ENCODE measurements around the gene PROCR. TPM values are rescaled to one million over a fixed set of nuclear protein-coding genes. Genes with fewer than 3 reads are reported as not detected.
A peak's percentile ranks its signal among the peaks of the same experiment; 100 is the strongest.
"Not testable (repeated sequence)": the region's sequence is repeated elsewhere in the genome, so short reads cannot be mapped to it uniquely, and the experiment has no call there.

Gene PROCR
- total and polyA plus RNA-seq, 4 donors: 14.4 to 31.0 (median 24.4) TPM

- no peak for TF ChIP-seq CTCF (IDR thresholded peaks at IDR 0.05; ENCODE audit: control extremely low read depth, extremely low read depth)
- WGBS, 2 donors: 94 to 96% methylated on average over 5 of the region's 5 CpGs
- DNase-seq (no peak), ATAC-seq (ENCODE audit: insufficient read depth, low FRiP score) (no peak)
- Histone ChIP-seq H3K9ac (ENCODE audit: insufficient read depth in 1 of 2, low read length in 2 of 2) (no peak overlapping the region), H3K36me3 (ENCODE audit: control insufficient read depth in 4 of 4, insufficient read depth in 4 of 4, low read length in 4 of 4) (peaks cover 0 to 11% (median 5%) of the 10 kb centered on the region in 4 donors), H3K27me3 (ENCODE audit: control insufficient read depth in 3 of 3, insufficient read depth in 3 of 3, low read length in 2 of 3) (no peaks in the 10 kb centered on the region), H3K27ac (ENCODE audit: low read depth in 1 of 2, low read length in 1 of 2) (no peak overlapping the region), H3K9me3 (ENCODE audit: control insufficient read depth in 4 of 4, insufficient read depth in 3 of 4, low read length in 3 of 4) (no peaks in the 10 kb centered on the region), H3K4me1 (ENCODE audit: control insufficient read depth in 5 of 5, insufficient read depth in 5 of 5, low read length in 5 of 5) (no peaks in the 10 kb centered on the region), H3K4me3 (no peak overlapping the region)
Observed at GRCh38 chr20:35180266-35180665, 8.4 kb downstream of the PROCR start.

- ATAC-seq (ENCODE audit: insufficient read depth, low FRiP score) (no peak), DNase-seq (no peak)
- H3K36me3 ChIP-seq (ENCODE audit: control insufficient read depth in 4 of 4, insufficient read depth in 4 of 4, low read length in 4 of 4): peaks cover 0 to 4% (median 2%) of the 10 kb centered on the region in 4 donors
- no peaks in the 10 kb centered on the region for H3K9me3 ChIP-seq (ENCODE audit: control insufficient read depth in 4 of 4, insufficient read depth in 3 of 4, low read length in 3 of 4)
- H3K4me3 ChIP-seq: no peak overlapping the region
- no peak overlapping the region for H3K27ac ChIP-seq (ENCODE audit: low read depth in 1 of 2, low read length in 1 of 2)
- no peak overlapping the region for H3K9ac ChIP-seq (ENCODE audit: insufficient read depth in 1 of 2, low read length in 2 of 2)
- no peaks in the 10 kb centered on the region for H3K27me3 ChIP-seq (ENCODE audit: control insufficient read depth in 3 of 3, insufficient read depth in 3 of 3, low read length in 2 of 3)
- H3K4me1 ChIP-seq (ENCODE audit: control insufficient read depth in 5 of 5, insufficient read depth in 5 of 5, low read length in 5 of 5): no peaks in the 10 kb centered on the region
- TF ChIP-seq CTCF (IDR thresholded peaks at IDR 0.05; ENCODE audit: control extremely low read depth, extremely low read depth): no peak
Observed at GRCh38 chr20:35181731-35182130, 9.9 kb downstream of the PROCR start.

- not testable (repeated sequence) for DNase-seq; H3K36me3 ChIP-seq (ENCODE audit: control insufficient read depth in 4 of 4, insufficient read depth in 4 of 4, low read length in 4 of 4); H3K27me3 ChIP-seq (ENCODE audit: control insufficient read depth in 3 of 3, insufficient read depth in 3 of 3, low read length in 2 of 3); H3K9me3 ChIP-seq (ENCODE audit: control insufficient read depth in 4 of 4, insufficient read depth in 3 of 4, low read length in 3 of 4); ATAC-seq (ENCODE audit: insufficient read depth, low FRiP score); H3K9ac ChIP-seq (ENCODE audit: insufficient read depth in 1 of 2, low read length in 2 of 2); H3K27ac ChIP-seq (ENCODE audit: low read depth in 1 of 2, low read length in 1 of 2); H3K4me3 ChIP-seq
- 86 to 90% methylated on average over 10 of the region's 10 CpGs for WGBS, 2 donors
- peaks cover 0 to 11% (median 3%) of the 10 kb centered on the region in 5 donors for H3K4me1 ChIP-seq (ENCODE audit: control insufficient read depth in 5 of 5, insufficient read depth in 5 of 5, low read length in 5 of 5)
Observed at GRCh38 chr20:35186691-35187289, 14.9 kb downstream of the PROCR start.

GRCh38 chr20:35187584-35188190 is 15.8 kb downstream of the PROCR start:
- Histone ChIP-seq H3K36me3 (ENCODE audit: control insufficient read depth in 4 of 4, insufficient read depth in 4 of 4, low read length in 4 of 4) (no peaks in the 10 kb centered on the region), H3K27ac (ENCODE audit: low read depth in 1 of 2, low read length in 1 of 2) (no peak overlapping the region), H3K4me1 (ENCODE audit: control insufficient read depth in 5 of 5, insufficient read depth in 5 of 5, low read length in 5 of 5) (peaks cover 0 to 11% (median 3%) of the 10 kb centered on the region in 5 donors), H3K9me3 (ENCODE audit: control insufficient read depth in 4 of 4, insufficient read depth in 3 of 4, low read length in 3 of 4) (no peaks in the 10 kb centered on the region), H3K27me3 (ENCODE audit: control insufficient read depth in 3 of 3, insufficient read depth in 3 of 3, low read length in 2 of 3) (no peaks in the 10 kb centered on the region), H3K4me3 (no peak overlapping the region), H3K9ac (ENCODE audit: insufficient read depth in 1 of 2, low read length in 2 of 2) (no peak overlapping the region)
- TF ChIP-seq CTCF (IDR thresholded peaks at IDR 0.05; ENCODE audit: control extremely low read depth, extremely low read depth): no peak
- ATAC-seq (ENCODE audit: insufficient read depth, low FRiP score): no peak
- WGBS, 2 donors: 61 to 75% methylated on average over 5 of the region's 5 CpGs
- peak in 1 of 3 donors; percentile 48 for DNase-seq

- H3K4me3 ChIP-seq; ATAC-seq (ENCODE audit: insufficient read depth, low FRiP score); DNase-seq; H3K36me3 ChIP-seq (ENCODE audit: control insufficient read depth in 4 of 4, insufficient read depth in 4 of 4, low read length in 4 of 4); H3K9me3 ChIP-seq (ENCODE audit: control insufficient read depth in 4 of 4, insufficient read depth in 3 of 4, low read length in 3 of 4); H3K9ac ChIP-seq (ENCODE audit: insufficient read depth in 1 of 2, low read length in 2 of 2); H3K27me3 ChIP-seq (ENCODE audit: control insufficient read depth in 3 of 3, insufficient read depth in 3 of 3, low read length in 2 of 3); H3K27ac ChIP-seq (ENCODE audit: low read depth in 1 of 2, low read length in 1 of 2): not testable (repeated sequence)
- peaks cover 0 to 11% (median 3%) of the 10 kb centered on the region in 5 donors for H3K4me1 ChIP-seq (ENCODE audit: control insufficient read depth in 5 of 5, insufficient read depth in 5 of 5, low read length in 5 of 5)
- 79 to 91% methylated on average over 8 of the region's 8 CpGs for WGBS, 2 donors
Observed at GRCh38 chr20:35189223-35189622, 17.4 kb downstream of the PROCR start.

Measured in lung (tissue), 12 donors.